ENCODE data around the gene TMEM72. TPM values are rescaled to one million over a fixed set of nuclear protein-coding genes. Genes with fewer than 3 reads are reported as not detected.

Gene TMEM72
- polyA plus RNA-seq, 2 of the 4 experiments (the other 2 are of a cell fraction), result not detected

- H3K9me3 ChIP-seq, result no peaks in the 10 kb centered on the region
- no peak overlapping the region for H3K4me2 ChIP-seq
- no peak for ATAC-seq
- no peak for DNase-seq (ENCODE audit: low read depth in 1 of 2, low spot score in 1 of 2)
- no peak overlapping the region for H3K4me3 ChIP-seq
- H3K27ac ChIP-seq, result no peak overlapping the region
- CTCF ChIA-PET, result no interaction called here
- H3K4me1 ChIP-seq, result no peaks in the 10 kb centered on the region
- FAIRE-seq, result no peak
- POLR2A ChIA-PET, result no interaction called here
- TF ChIP-seq JUNB (IDR thresholded peaks at IDR 0.05) (no peak), TFCP2L1 (CRISPR knock-in tag; IDR thresholded peaks at IDR 0.05) (no peak)
- 22% methylated on average over 2 of the region's 2 CpGs for WGBS (ENCODE audit: missing lambda C conversion rate)
Measured at GRCh38 chr10:44916429-44916828, 5.3 kb downstream of the TMEM72 start.

- no peak for DNase-seq (ENCODE audit: low read depth in 1 of 2, low spot score in 1 of 2)
- H3K4me3 ChIP-seq, result no peak overlapping the region
- no peak for FAIRE-seq
- no peaks in the 10 kb centered on the region for H3K9me3 ChIP-seq
- POLR2A ChIA-PET, result no interaction called here
- whole genome bisulfite sequencing (ENCODE audit: missing lambda C conversion rate), result 1% methylated on average over 3 of the region's 3 CpGs
- ATAC-seq, result no peak
- H3K4me2 ChIP-seq, result no peak overlapping the region
- CTCF ChIA-PET, result no interaction called here
- H3K27ac ChIP-seq, result no peak overlapping the region
- no peaks in the 10 kb centered on the region for H3K4me1 ChIP-seq
- TF ChIP-seq NFE2L2 (conservative IDR thresholded peaks at IDR 0.05; ENCODE audit: low read length) (no peak), USF2 (IDR thresholded peaks at IDR 0.05) (no peak), EP300 (IDR thresholded peaks at IDR 0.05) (no peak), CEBPB (IDR thresholded peaks at IDR 0.05) (no peak), GATA3 (IDR thresholded peaks at IDR 0.05; ENCODE audit: borderline replicate concordance) (no peak), CTCF (IDR thresholded peaks at IDR 0.05) (no peak), JUN (IDR thresholded peaks at IDR 0.05) (no peak), RCOR1 (IDR thresholded peaks at IDR 0.05; ENCODE audit: low read depth, low read length) (no peak)
Measured at GRCh38 chr10:44917848-44918247, 6.7 kb downstream of the TMEM72 start.

- no peak for FAIRE-seq
- ATAC-seq, result no peak
- no peaks in the 10 kb centered on the region for H3K9me3 ChIP-seq
- ChIA-PET POLR2A (no interaction called here), CTCF (interaction anchor here (1.2 to 1.4 kb wide), 3 partner anchors 9 to 15 kb away, joined by 3 read pairs; no protein-coding TSS in a partner anchor)
- H3K27ac ChIP-seq, result no peak overlapping the region
- no peak for DNase-seq (ENCODE audit: low read depth in 1 of 2, low spot score in 1 of 2)
- 20% methylated on average over 3 of the region's 3 CpGs for WGBS (ENCODE audit: missing lambda C conversion rate)
- no peak overlapping the region for H3K4me3 ChIP-seq
- H3K4me1 ChIP-seq, result no peaks in the 10 kb centered on the region
- no peak overlapping the region for H3K4me2 ChIP-seq
- TF ChIP-seq KDM1A (IDR thresholded peaks at IDR 0.05; ENCODE audit: low read depth) (no peak), HMGXB4 (CRISPR knock-in tag; IDR thresholded peaks at IDR 0.05; ENCODE audit: borderline replicate concordance) (no peak), E2F6 (IDR thresholded peaks at IDR 0.05; ENCODE audit: borderline replicate concordance, low read depth) (no peak), FOXS1 (CRISPR knock-in tag; IDR thresholded peaks at IDR 0.05) (no peak), ZSCAN20 (CRISPR knock-in tag; IDR thresholded peaks at IDR 0.05) (no peak), HDAC2 (IDR thresholded peaks at IDR 0.05) (no peak), ZFP36 (IDR thresholded peaks at IDR 0.05; ENCODE audit: borderline replicate concordance, partially characterized antibody) (no peak), MAFK (IDR thresholded peaks at IDR 0.05; ENCODE audit: partially characterized antibody) (no peak), SMC3 (IDR thresholded peaks at IDR 0.05) (no peak), USF2 (IDR thresholded peaks at IDR 0.05) (no peak), PBX3 (IDR thresholded peaks at IDR 0.05) (no peak), FOSL2 (IDR thresholded peaks at IDR 0.05) (no peak), FOSL2 (CRISPR knock-in tag; IDR thresholded peaks at IDR 0.05) (no peak), CBX2 (IDR thresholded peaks at IDR 0.05; ENCODE audit: borderline replicate concordance, low read depth) (no peak), HOXB5 (CRISPR knock-in tag; IDR thresholded peaks at IDR 0.05) (no peak), SREBF2 (IDR thresholded peaks at IDR 0.05) (no peak), JUN (IDR thresholded peaks at IDR 0.05) (no peak), CBX8 (IDR thresholded peaks at IDR 0.05) (no peak), HEYL (CRISPR knock-in tag; IDR thresholded peaks at IDR 0.05) (no peak), JUNB (IDR thresholded peaks at IDR 0.05) (no peak)
Measured at GRCh38 chr10:44920252-44920651, 9.1 kb downstream of the TMEM72 start.
